GM10266 (cell line): Measurements from ENCODE around the gene ALDH5A1.

Source experiments
- DNase-seq: peaks from one replicate; pipeline ENCODE4 v3.0.0; 2012; ENCODE audit errors: extremely low spot score
- CTCF ChIP-seq: IDR thresholded peaks from 2 replicates; pipeline ENCODE4 v1.5.1; 2012; ENCODE audit warnings: mild to moderate bottlenecking, low read depth; ENCODE audit not compliant: control insufficient read depth, insufficient read depth; ENCODE audit errors: missing control alignments

The ALDH5A1 gene

GRCh38 chr6:24534329-24534728 is 39.6 kb downstream of the ALDH5A1 start:
- no peak for DNase-seq
- no peak for TF ChIP-seq CTCF

GRCh38 chr6:24535210-24535609 is 40.4 kb downstream of the ALDH5A1 start:
- no peak for TF ChIP-seq CTCF
- DNase-seq, result no peak

GRCh38 chr6:24536466-24536865 is 41.7 kb downstream of the ALDH5A1 start:
- TF ChIP-seq CTCF, result no peak
- no peak for DNase-seq

GRCh38 chr6:24537082-24537699 is 42.4 kb downstream of the ALDH5A1 start:
- no peak for TF ChIP-seq CTCF
- no peak for DNase-seq

GRCh38 chr6:24537771-24538385 is 43.1 kb downstream of the ALDH5A1 start:
- DNase-seq, result no peak

GRCh38 chr6:24539416-24539815 is 44.6 kb downstream of the ALDH5A1 start:
- no peak for DNase-seq

More at GRCh38 chr6:24537771-24538385, 43.1 kb downstream of the ALDH5A1 start:
- no peak for TF ChIP-seq CTCF

More at GRCh38 chr6:24539416-24539815, 44.6 kb downstream of the ALDH5A1 start:
- no peak for TF ChIP-seq CTCF
